Central memory CD4-positive, alpha-beta T cell (primary cell): ENCODE measurements around the gene MEGF6.

Source experiments
- DNase-seq: peaks from one replicate; pipeline ENCODE4 v3.0.0; 2022

MEGF6 gene

GRCh38 chr1:3568815-3569435 is 42.4 kb downstream of the MEGF6 start:
- DNase-seq: no peak

- no peak for DNase-seq
Measured at GRCh38 chr1:3566951-3567804, 44.1 kb downstream of the MEGF6 start.

- DNase-seq: no peak
Measured at GRCh38 chr1:3566003-3566885, 45.1 kb downstream of the MEGF6 start.

- DNase-seq: no peak
Measured at GRCh38 chr1:3564921-3565831, 46.1 kb downstream of the MEGF6 start.

GRCh38 chr1:3563610-3564009 is 47.7 kb downstream of the MEGF6 start:
- no peak for DNase-seq

GRCh38 chr1:3563125-3563524 is 48.2 kb downstream of the MEGF6 start:
- no peak for DNase-seq

- no peak for DNase-seq
Measured at GRCh38 chr1:3562712-3563111, 48.6 kb downstream of the MEGF6 start.

- no peak for DNase-seq
Measured at GRCh38 chr1:3561702-3562101, 49.6 kb downstream of the MEGF6 start.

GRCh38 chr1:3560981-3561380 is 50.3 kb downstream of the MEGF6 start:
- DNase-seq: no peak

- DNase-seq: no peak
Measured at GRCh38 chr1:3560251-3560871, 50.9 kb downstream of the MEGF6 start.

GRCh38 chr1:3558036-3558726 is 53.1 kb downstream of the MEGF6 start:
- no peak for DNase-seq

GRCh38 chr1:3557366-3557765 is 53.9 kb downstream of the MEGF6 start:
- DNase-seq: no peak

- DNase-seq: no peak
Measured at GRCh38 chr1:3556336-3556735, 55.0 kb downstream of the MEGF6 start.

- DNase-seq: no peak
Measured at GRCh38 chr1:3555131-3555920, 56.0 kb downstream of the MEGF6 start.

GRCh38 chr1:3553940-3554223 is 57.4 kb downstream of the MEGF6 start:
- DNase-seq: no peak

- no peak for DNase-seq
Measured at GRCh38 chr1:3553166-3553939, 58.0 kb downstream of the MEGF6 start.

- no peak for DNase-seq
Measured at GRCh38 chr1:3552751-3553150, 58.6 kb downstream of the MEGF6 start.

- no peak for DNase-seq
Measured at GRCh38 chr1:3552176-3552575, 59.1 kb downstream of the MEGF6 start.

- DNase-seq: no peak
Measured at GRCh38 chr1:3551711-3552110, 59.6 kb downstream of the MEGF6 start.

GRCh38 chr1:3551290-3551678 is 60.0 kb downstream of the MEGF6 start:
- DNase-seq: no peak
